Panc1 (cell line): ENCODE results near the gene TRAF4. TPM values are rescaled to one million over a fixed set of nuclear protein-coding genes. Genes with fewer than 3 reads are reported as not detected.

Experiments used
- ATAC-seq: fragments of 200-7000 bp; cut with Tn5 transposase; 2 replicates; pipeline ENCODE4 v1.9.1; 2020; ENCODE audit warnings: mild to moderate bottlenecking, moderate library complexity
- BruUV-seq: library from RNA; stranded (reverse); fragments of 400-500 nt; replicated peaks from 2 replicates; lab custom pipeline; 2021; lab: Mats Ljungman, UMichigan
- CTCF ChIA-PET: fragments of 300-600 bp; sonication (Branson Sonifier 250); formaldehyde crosslinking; loops from one replicate; lab custom pipeline; 2022; ENCODE audit warnings: antibody characterized with exemption; lab: Charles Lee
- POLR2A ChIA-PET: fragments of 300-600 bp; sonication (Branson Sonifier 250); formaldehyde crosslinking; loops from one replicate; lab custom pipeline; 2022; ENCODE audit warnings: antibody characterized with exemption; lab: Charles Lee
- DNase-seq: peaks from one replicate; pipeline ENCODE4 v3.0.0-alpha.2; 2010; ENCODE audit warnings: low read depth, low spot score
- H3K27ac ChIP-seq: 2 replicates; pipeline ENCODE4 v1.5.1; 2011; ENCODE audit warnings: mild to moderate bottlenecking, low read length, inconsistent platforms
- H3K27me3 ChIP-seq: fragments of 200-500 bp; sonication (Bioruptor generic); 2 replicates; pipeline ENCODE4 v1.6.0; 2014; ENCODE audit warnings: low read length, inconsistent platforms; ENCODE audit not compliant: control insufficient read depth, insufficient read depth
- H3K36me3 ChIP-seq: fragments of 200-500 bp; sonication (Bioruptor generic); 2 replicates; pipeline ENCODE4 v1.5.1; 2014; ENCODE audit warnings: inconsistent platforms, mild to moderate bottlenecking, low read length, moderate library complexity; ENCODE audit not compliant: control insufficient read depth, insufficient read depth
- H3K4me1 ChIP-seq: 2 replicates; pipeline ENCODE4 v1.5.1; 2011; ENCODE audit warnings: inconsistent platforms, mild to moderate bottlenecking, low read length, moderate library complexity; ENCODE audit not compliant: control insufficient read depth, insufficient read depth
- H3K4me3 ChIP-seq, 2 experiments: 2 replicates each; pipeline ENCODE4 v1.5.1; 2011 to 2012; ENCODE audit warnings: low read depth in 2 of 2, low read length in 2 of 2, mild to moderate bottlenecking in 2 of 2, inconsistent platforms in 1 of 2, moderate library complexity in 1 of 2
- H3K9me3 ChIP-seq: fragments of 200-500 bp; sonication (Bioruptor generic); 2 replicates; pipeline ENCODE4 v1.5.1; 2014; ENCODE audit warnings: low read depth, mild to moderate bottlenecking, inconsistent platforms, low read length, moderate library complexity; ENCODE audit not compliant: control insufficient read depth, insufficient read depth
- CTCF ChIP-seq: fragments of 450-650 bp; IDR thresholded peaks from 2 replicates; pipeline ENCODE4 v1.5.1; 2017; ENCODE audit warnings: mild to moderate bottlenecking
- POLR2AphosphoS5 ChIP-seq: IDR thresholded peaks from 2 replicates; pipeline ENCODE4 v1.6.1; 2012; ENCODE audit warnings: mild to moderate bottlenecking, low read depth, low read length, moderate library complexity
- REST ChIP-seq, 2 experiments: IDR thresholded peaks; 2 replicates each; pipeline ENCODE4 v1.6.1; 2011 to 2012; ENCODE audit warnings: low read depth in 2 of 2, control low read depth in 1 of 2, low read length in 1 of 2, mild to moderate bottlenecking in 1 of 2, moderate library complexity in 1 of 2; ENCODE audit not compliant: insufficient read depth in 1 of 2
- SIN3A ChIP-seq: IDR thresholded peaks from 2 replicates; pipeline ENCODE4 v1.6.1; 2012; ENCODE audit warnings: low read depth, mild to moderate bottlenecking, low read length, moderate library complexity, borderline replicate concordance; ENCODE audit not compliant: insufficient read depth
- TCF7L2 ChIP-seq: IDR thresholded peaks from 2 replicates; pipeline ENCODE4 v1.6.1; 2011; ENCODE audit warnings: mild to moderate bottlenecking, low read depth, low read length, inconsistent platforms
- in situ Hi-C: cut with HindIII; loops from 2 replicates; pipeline ENCODE4 v1.10.0; 2016; ENCODE audit warnings: low sequenced_read_pairs, low pct_unique_long_range_greater_than_20kb
- intact Hi-C: fragments of 100-400 bp; cut with micrococcal nuclease; formaldehyde crosslinking; loops from one replicate; pipeline ENCODE4 v1.10.0; 2022; ENCODE audit not compliant: unreplicated experiment
- total RNA-seq: library from RNA; stranded (reverse); gene quantifications from one replicate; pipeline ENCODE4 v1.2.1, GENCODE V29; 2021; ENCODE audit not compliant: unreplicated experiment

The TRAF4 gene
- total RNA-seq, 1 experiment from 2014 or later = 108 TPM

GRCh38 chr17:28710861-28711722 lies 32.7 kb upstream of the TRAF4 start:
- H3K4me1 ChIP-seq = peaks cover 24% of the 10 kb centered on the region
- peaks cover 5% of the 10 kb centered on the region for H3K36me3 ChIP-seq
- H3K4me3 ChIP-seq = peak overlapping the region; percentile 55 to 69
- DNase-seq = no peak
- no peaks in the 10 kb centered on the region for H3K9me3 ChIP-seq
- no peaks in the 10 kb centered on the region for H3K27me3 ChIP-seq
- BruUV-seq = no TSS peak
- in situ Hi-C loops (no loop called here), intact Hi-C loops (no loop called here)
- H3K27ac ChIP-seq = peak overlapping the region; percentile 96
- ChIA-PET CTCF (interaction anchor here (1.6 kb wide), 1 partner anchor 16 kb away, joined by 8 read pairs; the partner anchor contains the start of gene TLCD1), POLR2A (interaction anchor here (0.6 to 2.5 kb wide), 4 partner anchors 9 to 234 kb away, joined by 5 to 39 read pairs (median 6); partner anchors contain the start of gene RPL23A)
- peak; percentile 92 for ATAC-seq
- no peak for TF ChIP-seq REST (IDR thresholded peaks at IDR 0.05; ENCODE audit: insufficient read depth in 1 of 2, low read depth in 2 of 2, low read length in 1 of 2)
- TF ChIP-seq CTCF = no peak
- peak; percentile 77 for TF ChIP-seq TCF7L2
- peak; percentile 97 for TF ChIP-seq POLR2AphosphoS5
- peak; percentile 87; the same call in 1 of the 2 replicates for TF ChIP-seq SIN3A

- H3K9me3 ChIP-seq = no peaks in the 10 kb centered on the region
- ATAC-seq = peak; percentile 60
- H3K27me3 ChIP-seq = no peaks in the 10 kb centered on the region
- POLR2A ChIA-PET = interaction anchor here (0.6 to 2.5 kb wide), 5 partner anchors 8 to 233 kb away, joined by 3 to 39 read pairs (median 6); partner anchors contain the start of gene RPL23A
- DNase-seq = no peak
- H3K4me3 ChIP-seq = peak within 1 kb of the TSS; percentile 55 to 69
- CTCF ChIA-PET = interaction anchor here (1.6 kb wide), 1 partner anchor 15 kb away, joined by 8 read pairs; the partner anchor contains the start of gene TLCD1
- in situ Hi-C loops = no loop called here
- BruUV-seq = no TSS peak
- peaks cover 5% of the 10 kb centered on the region for H3K36me3 ChIP-seq
- peaks cover 29% of the 10 kb centered on the region for H3K4me1 ChIP-seq
- intact Hi-C loops = no loop called here
- peak within 1 kb of the TSS; percentile 96 for H3K27ac ChIP-seq
- no peak for TF ChIP-seq CTCF
- TF ChIP-seq SIN3A = no peak
- no peak for TF ChIP-seq POLR2AphosphoS5
- TF ChIP-seq TCF7L2 = no peak; the same call in 1 of the 2 replicates
These were observed 32.1 kb upstream of the TRAF4 start, which contains the start of gene PROCA1 for GRCh38 chr17:28711723-28712031. PROCA1 (minus strand) TSS chr17:28711888; CDS start chr17:28711660, 228 bp downstream.
